Large intestine (tissue), 3 donors: ENCODE data around the gene NUTF2. TPM values are rescaled to one million over a fixed set of nuclear protein-coding genes. Genes with fewer than 3 reads are reported as not detected.
A peak's percentile ranks its signal among the peaks of the same experiment; 100 is the strongest.

Source experiments
- DNase-seq, 2 donors: peaks; one replicate each; pipeline versions ENCODE4 v3.0.0 to v3.0.0-alpha.2; 2013
- H3K27ac ChIP-seq: one replicate; pipeline ENCODE4 v1.5.1; 2013; ENCODE audit warnings: low read length
- H3K27me3 ChIP-seq: 2 replicates; pipeline ENCODE4 v1.6.1; 2013; ENCODE audit warnings: low read length; ENCODE audit not compliant: control insufficient read depth, insufficient read depth
- H3K36me3 ChIP-seq: 2 replicates; pipeline ENCODE4 v1.6.1; 2013; ENCODE audit warnings: low read length; ENCODE audit not compliant: control insufficient read depth, insufficient read depth
- H3K4me1 ChIP-seq: one replicate; pipeline ENCODE4 v1.6.1; 2013; ENCODE audit warnings: low read length; ENCODE audit not compliant: control insufficient read depth, insufficient read depth
- H3K4me3 ChIP-seq: one replicate; pipeline ENCODE4 v1.5.1; 2013; ENCODE audit warnings: low read length
- H3K9me3 ChIP-seq: one replicate; pipeline ENCODE4 v1.6.1; 2013; ENCODE audit warnings: mild to moderate bottlenecking, low read depth, low read length, moderate library complexity; ENCODE audit not compliant: control insufficient read depth
- WGBS: methylation state at CpG from one replicate; pipeline ENCODE4 v1.1.5; 2013; ENCODE audit warnings: low lambda C conversion rate; ENCODE audit not compliant: insufficient coverage; 5-methylcytosine and 5-hydroxymethylcytosine counted together
- polyA plus RNA-seq: library from polyadenylated mRNA; unstranded; fragments of 120-200 nt; gene quantifications from one replicate; pipeline ENCODE4 v1.2.1, GENCODE V29; 2013

The NUTF2 gene
- polyA plus RNA-seq, 1 donor: 123 TPM

DNA sequence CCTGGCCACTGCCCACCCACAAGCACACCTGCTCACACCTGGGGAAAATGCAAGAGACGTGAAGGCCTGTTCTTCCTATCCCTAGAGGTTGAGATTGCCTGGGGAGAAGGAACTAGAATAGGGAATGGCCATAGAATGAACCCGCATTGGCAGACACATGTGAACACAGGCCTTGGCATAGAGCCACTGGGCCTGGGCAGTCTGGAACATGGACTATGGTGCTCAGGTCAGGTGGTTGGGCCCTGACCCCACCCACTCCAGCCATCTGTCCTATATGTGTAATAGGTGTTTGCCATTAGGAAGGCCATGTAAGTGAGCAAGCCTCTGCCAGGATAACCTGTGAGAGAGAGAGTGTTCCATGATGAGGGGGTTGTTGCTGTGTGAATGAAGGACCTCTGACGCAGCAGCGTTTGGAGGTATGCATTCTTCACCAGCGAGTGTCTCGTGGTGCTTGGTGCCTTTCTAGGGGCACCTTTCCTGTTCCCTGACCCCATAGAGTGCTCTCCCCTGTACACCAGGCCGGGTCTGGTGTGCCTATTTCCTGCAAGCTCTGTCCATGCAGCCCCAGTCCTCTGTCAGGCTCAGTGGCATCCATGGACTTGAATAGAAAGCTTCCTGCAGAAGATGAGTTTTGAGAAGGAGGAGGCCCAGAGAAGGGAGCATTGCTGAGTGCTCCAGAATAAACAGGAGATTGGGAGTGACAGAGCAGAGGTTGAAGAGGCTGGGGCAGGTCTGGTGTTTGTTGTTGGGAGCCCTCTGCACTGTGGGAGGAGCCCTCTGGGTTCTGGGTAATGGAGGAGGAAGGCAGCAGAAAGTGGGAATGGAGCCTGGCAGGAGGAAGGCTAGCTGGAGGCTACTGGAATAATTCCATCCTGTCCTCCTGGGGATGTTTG, 69.3 kb downstream of the NUTF2 start:
- DNase-seq: peak in 1 of 2 donors; percentile 43
- H3K36me3 ChIP-seq: peaks cover 64% of the 10 kb centered on the region
- no CpG with 5 or more reads among the region's 7 CpGs for WGBS

DNA sequence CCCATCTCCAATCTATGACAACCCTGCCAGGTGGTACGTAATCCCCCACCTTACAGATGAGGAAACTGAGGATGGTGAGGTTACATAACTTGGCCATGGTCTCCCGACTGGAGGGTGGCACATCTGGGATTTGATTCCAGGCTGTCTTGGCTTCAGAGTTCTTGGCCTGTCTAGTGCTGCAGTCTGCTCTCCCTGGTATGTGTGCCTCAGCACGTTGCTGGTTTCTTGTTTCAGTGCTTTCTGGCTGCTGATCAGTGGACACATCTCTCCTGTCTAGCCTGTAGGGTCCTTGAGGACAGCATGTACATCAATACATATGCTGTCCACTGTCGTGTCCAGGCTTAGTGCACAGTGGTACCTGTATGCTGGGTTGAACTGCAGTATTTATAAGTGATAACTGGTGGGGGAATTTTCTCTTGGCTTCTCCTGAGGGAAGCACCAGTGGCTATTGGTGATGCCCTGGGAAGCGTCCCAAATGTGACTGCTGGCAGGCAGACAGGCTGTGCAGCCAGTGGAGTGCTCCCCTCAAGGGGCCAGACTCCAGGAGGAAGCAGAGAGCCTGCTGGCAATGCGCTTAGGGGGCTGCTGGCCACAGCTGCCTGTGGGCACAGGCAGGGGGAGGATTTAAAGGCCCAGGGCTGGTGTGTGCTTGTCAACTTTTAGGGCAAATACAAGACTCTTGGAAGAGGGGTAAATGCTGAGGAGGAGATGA, 70.6 kb downstream of the NUTF2 start:
- Histone ChIP-seq H3K4me1 (peaks cover 13% of the 10 kb centered on the region), H3K27me3 (no peaks in the 10 kb centered on the region), H3K27ac (no peak overlapping the region), H3K36me3 (peaks cover 57% of the 10 kb centered on the region), H3K9me3 (no peaks in the 10 kb centered on the region), H3K4me3 (no peak overlapping the region)
- no CpG with 5 or more reads among the region's 6 CpGs for WGBS
- DNase-seq: no peak

More for the DNA sequence above, 69.3 kb downstream of the NUTF2 start:
- Histone ChIP-seq H3K27me3 (no peaks in the 10 kb centered on the region), H3K4me3 (no peak overlapping the region), H3K27ac (no peak overlapping the region), H3K9me3 (no peaks in the 10 kb centered on the region), H3K4me1 (peaks cover 13% of the 10 kb centered on the region)

- DNase-seq: no peak
- Histone ChIP-seq H3K4me3 (no peak overlapping the region), H3K9me3 (no peaks in the 10 kb centered on the region), H3K36me3 (peaks cover 58% of the 10 kb centered on the region), H3K4me1 (peaks cover 13% of the 10 kb centered on the region), H3K27ac (no peak overlapping the region), H3K27me3 (no peaks in the 10 kb centered on the region)
- no CpG with 5 or more reads among the region's 4 CpGs for WGBS
Measured at GRCh38 chr16:67917852-67918236, 71.1 kb downstream of the NUTF2 start.

DNA sequence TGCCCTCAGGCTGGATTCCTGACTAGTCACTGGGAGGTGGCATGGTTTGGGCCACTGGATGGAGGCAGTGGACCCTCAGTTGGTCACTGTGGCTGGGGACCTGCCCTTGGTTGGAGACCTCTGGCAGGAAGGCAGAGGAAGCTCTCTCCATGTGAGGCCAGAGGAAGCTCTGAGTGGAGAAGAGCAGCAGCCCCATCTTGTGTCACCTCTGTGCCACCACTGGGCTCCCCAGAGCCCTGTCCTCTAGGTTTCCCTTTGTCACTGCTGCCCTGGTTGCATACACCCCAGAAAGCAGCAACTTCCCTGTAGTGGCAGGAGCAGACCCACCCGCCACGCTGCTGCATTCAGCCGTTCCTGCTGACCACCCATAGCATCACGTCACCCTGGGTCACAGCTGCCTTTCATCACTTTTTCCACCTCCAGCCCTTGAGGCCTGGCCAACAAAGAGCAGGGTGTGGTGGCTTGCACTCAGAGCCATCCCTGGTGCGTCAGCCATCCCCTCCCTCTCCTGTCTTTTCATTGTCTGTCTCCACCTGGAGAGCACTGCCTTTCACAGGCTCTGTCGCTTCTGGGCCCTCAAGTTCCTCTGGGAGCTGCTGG, 73.0 kb downstream of the NUTF2 start:
- no peak for DNase-seq
- no peak overlapping the region for H3K4me3 ChIP-seq
- WGBS: no CpG with 5 or more reads among the region's 6 CpGs
- peaks cover 67% of the 10 kb centered on the region for H3K36me3 ChIP-seq
- no peaks in the 10 kb centered on the region for H3K27me3 ChIP-seq
- H3K4me1 ChIP-seq: peaks cover 13% of the 10 kb centered on the region
- H3K9me3 ChIP-seq: no peaks in the 10 kb centered on the region
- no peak overlapping the region for H3K27ac ChIP-seq

Other genes with a start within 250 kb of the NUTF2 start
- gene CARMIL2, start 201.8 kb upstream of the NUTF2 start, polyA plus RNA-seq: 2.6 TPM
- gene ACD, start 186.7 kb upstream of the NUTF2 start, polyA plus RNA-seq: 28.0 TPM
- gene PARD6A, start 186.0 kb upstream of the NUTF2 start, polyA plus RNA-seq: 1.6 TPM
- 12.1 TPM for gene ENKD1, start 180.2 kb upstream of the NUTF2 start, polyA plus RNA-seq
- gene C16orf86, start 180.1 kb upstream of the NUTF2 start, polyA plus RNA-seq: 1.4 TPM
- gene GFOD2, start 127.6 kb upstream of the NUTF2 start, polyA plus RNA-seq: 6.4 TPM
- gene RANBP10, start 40.4 kb upstream of the NUTF2 start, polyA plus RNA-seq: 18.0 TPM
- 1.5 TPM for gene TSNAXIP1, start 40.0 kb upstream of the NUTF2 start, polyA plus RNA-seq
- gene THAP11, start 4.6 kb upstream of the NUTF2 start, polyA plus RNA-seq: 23.4 TPM
- gene CENPT, start 760 bp downstream of the NUTF2 start, polyA plus RNA-seq: 58.1 TPM
- gene EDC4, start 26.1 kb downstream of the NUTF2 start, polyA plus RNA-seq: 59.7 TPM
- 1.6 TPM for gene NRN1L, start 38.0 kb downstream of the NUTF2 start, polyA plus RNA-seq
- gene PSKH1, start 46.3 kb downstream of the NUTF2 start, polyA plus RNA-seq: 24.2 TPM
- gene CTRL, start 84.9 kb downstream of the NUTF2 start, polyA plus RNA-seq: 0.87 TPM
- 99.2 TPM for gene PSMB10, start 89.9 kb downstream of the NUTF2 start, polyA plus RNA-seq
- 18.5 TPM for gene LCAT, start 97.2 kb downstream of the NUTF2 start, polyA plus RNA-seq
- 25.5 TPM for gene SLC12A4, start 121.7 kb downstream of the NUTF2 start, polyA plus RNA-seq
- 0.09 TPM for gene DPEP3, start 133.6 kb downstream of the NUTF2 start, polyA plus RNA-seq
- gene DPEP2, start 152.6 kb downstream of the NUTF2 start, polyA plus RNA-seq: 1.6 TPM
- not detected for gene DPEP2NB, start 169.0 kb downstream of the NUTF2 start, polyA plus RNA-seq
- gene DDX28, start 176.3 kb downstream of the NUTF2 start, polyA plus RNA-seq: 9.9 TPM
- 12.2 TPM for gene DUS2, start 176.4 kb downstream of the NUTF2 start, polyA plus RNA-seq
- gene NFATC3, start 238.4 kb downstream of the NUTF2 start, polyA plus RNA-seq: 22.0 TPM